Stimulated activated CD4-positive, alpha-beta T cell treated with anti-CD3 and anti-CD28 coated beads, Interleukin-1b, Interleukin-23, amount 100 ng/mL, for 4 hours (primary cell): ENCODE results near the gene LEMD2.

ENCODE experiments used
- DNase-seq, 2 donors: peaks; one replicate each; pipeline ENCODE4 v3.0.0-alpha.2; 2020; ENCODE audit warnings: low read depth in 2 of 2

LEMD2 gene

DNA sequence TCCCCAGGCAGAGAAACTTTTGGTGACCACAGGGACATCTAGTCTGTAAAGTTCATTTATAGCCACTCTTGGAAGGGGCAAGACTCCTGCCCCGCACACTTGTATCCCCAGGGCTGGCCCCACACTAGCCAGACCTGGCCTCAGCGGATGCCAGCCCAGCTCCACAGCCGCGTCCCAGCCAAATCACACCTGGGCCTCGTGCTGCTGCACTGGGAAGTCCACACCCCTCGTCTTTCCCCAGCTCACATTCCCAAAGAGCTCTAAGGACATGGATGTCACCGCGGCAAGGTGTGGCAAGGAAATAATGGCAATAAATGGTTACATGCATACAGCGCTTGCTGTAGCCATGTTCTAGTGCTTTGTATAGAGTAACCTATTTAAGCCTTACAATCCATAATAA is 50.8 kb downstream of the LEMD2 start:
- no peak for DNase-seq

DNA sequence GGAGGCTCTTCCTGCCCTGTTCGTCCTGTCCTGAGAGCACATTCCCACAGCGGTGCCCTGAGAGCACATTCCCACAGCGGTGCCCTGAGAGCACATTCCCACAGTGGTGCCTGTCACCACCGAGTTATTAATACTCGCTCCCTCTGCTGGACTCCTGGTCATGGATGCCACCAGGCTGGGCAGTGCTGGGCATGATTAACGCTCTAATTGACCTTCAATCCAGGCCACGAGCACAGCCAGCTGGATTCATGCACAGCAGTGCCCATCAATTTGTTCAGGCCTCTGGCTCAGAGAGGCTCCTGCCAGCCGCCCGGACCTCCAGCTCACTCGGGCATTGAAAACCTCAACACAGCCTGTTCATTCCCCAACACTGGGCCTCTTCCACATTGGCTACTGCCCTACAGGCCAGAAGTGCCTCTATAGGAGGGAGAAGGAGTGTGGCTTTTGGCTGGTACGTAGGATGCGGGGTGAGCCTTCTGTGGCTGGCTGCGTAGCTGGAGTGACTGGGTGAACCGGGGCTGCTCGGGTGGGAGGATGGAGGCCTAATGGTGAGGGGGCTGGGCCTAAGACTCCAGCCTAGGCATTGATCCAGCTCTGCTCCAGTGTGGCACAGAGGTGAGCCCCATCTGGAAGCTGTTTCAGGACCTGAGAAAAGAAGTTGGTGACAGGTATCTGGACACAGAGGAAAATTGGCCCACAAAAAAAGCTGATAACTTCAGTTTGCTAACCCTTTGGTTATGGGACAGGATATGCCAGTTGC is 51.5 kb downstream of the LEMD2 start:
- DNase-seq: no peak

DNA sequence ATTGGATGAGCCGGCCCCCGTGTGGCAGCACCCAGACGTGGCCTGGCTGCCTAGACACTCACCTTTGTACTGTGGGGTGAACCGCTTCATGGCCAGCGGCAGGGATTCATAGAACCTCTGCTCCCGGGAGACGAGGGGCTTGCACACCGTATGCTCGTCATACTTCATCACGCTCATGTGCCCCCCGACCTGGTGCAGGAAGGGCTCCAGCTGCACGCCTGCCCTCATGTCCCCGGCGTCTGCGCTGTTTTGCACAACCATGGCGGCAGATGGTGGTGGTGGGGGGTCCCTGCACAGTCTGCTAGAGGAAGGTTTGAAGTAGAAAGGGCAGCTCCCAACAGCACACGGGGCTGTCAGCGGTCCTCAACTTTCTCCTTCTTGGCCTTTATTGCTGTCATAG is 53.7 kb downstream of the LEMD2 start:
- no peak for DNase-seq

DNA sequence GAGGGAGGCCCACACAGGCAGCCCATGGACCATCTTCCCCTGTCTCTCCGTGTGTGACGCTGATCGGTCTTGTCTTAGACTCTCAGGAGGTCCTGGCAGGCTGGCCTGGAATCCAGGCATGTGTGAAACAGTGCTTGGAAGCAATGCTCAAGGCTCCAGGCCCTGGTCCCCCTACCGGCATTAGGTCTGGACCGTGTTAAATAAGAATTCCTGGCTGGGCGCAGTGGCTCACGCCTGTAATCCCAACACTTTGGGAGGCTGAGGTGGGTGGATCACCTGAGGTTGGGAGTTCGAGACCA is 55.3 kb downstream of the LEMD2 start:
- DNase-seq: no peak

DNA sequence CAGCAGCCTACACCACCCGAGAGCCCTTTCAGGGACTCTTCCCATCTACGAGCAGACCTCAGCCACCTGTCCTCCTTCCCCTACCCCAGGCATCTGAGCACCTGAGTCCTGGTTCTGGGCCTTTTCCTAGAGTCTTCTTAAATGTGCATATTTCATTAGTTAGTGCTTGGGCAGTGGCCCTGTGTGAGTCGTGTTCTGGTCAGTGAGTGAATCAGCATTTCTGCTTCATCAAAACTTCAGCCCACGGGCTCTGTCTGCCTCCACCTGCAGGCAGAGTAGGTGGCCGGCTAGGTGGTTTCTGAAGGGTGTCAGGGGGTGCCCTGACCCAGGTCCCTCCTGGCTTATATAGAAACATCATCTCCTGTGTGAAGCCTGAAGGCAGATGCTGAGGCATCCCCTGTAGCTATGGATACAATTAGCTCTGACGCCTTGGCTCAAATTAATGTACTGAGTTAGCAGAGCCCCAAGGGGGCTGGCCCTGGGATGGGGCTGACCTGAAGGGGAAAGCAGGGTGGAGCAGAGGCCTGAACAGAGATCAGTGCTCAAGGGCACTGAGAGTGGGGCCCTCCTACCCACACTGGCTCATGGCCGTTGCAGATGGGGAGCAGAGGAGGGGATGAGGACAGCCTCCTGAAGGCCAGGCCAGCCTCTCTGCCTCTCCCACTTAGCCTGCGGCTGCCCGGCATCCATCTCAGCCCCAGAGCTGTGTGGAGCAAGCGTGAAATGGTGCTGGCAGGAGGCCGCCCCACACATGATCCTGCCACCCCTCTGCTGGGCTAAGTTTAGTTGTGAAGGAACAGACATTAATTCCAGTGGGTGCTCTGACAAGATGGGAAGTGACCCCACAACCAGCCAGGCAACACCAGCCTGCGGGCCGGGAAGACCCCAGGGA is 55.9 kb downstream of the LEMD2 start:
- no peak for DNase-seq

DNA sequence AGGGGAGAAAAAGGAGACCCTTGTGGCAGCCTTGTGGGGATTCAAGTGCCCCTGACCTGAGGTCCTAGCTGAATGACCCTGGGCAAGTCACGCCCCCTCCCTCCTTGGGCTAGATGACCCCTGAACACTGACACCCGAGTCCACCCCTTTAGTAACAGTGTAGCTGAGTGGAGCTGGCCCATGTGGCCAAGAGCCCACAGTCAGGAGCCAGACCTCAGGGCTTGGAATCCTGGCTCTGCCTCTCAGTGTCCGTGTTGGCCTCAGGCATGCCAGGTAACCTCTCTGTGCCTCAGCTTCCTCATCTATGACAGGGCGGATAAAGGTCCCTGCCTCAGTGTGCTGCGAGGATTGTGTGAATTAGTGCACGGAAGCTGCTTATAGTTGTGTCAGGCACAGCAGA is 56.5 kb downstream of the LEMD2 start:
- DNase-seq: no peak

DNA sequence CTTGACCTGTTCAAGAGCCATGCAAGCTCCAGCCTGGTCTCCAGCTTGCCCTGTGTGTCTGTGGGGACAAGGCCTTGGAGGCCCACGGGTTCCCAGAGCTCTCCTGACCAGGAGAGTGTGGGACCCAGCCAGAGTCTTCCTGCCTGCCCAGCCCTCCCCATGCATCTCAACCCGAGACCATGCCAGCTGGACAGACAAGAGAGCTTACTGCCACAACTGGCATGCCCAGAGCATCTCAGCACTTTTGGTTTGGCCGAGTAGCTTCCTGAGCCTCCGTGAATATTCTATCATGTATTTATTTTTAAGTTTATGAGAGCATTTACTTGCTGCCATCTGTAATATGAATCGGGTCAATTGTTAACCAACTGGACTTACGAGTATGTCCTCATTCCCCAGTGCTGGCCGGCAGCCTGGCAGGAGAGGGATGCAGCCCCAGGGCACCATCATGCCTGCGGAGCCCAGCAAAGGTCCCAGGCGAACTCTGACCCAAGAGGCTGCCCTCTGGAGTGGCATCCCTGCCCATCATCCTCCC is 57.1 kb downstream of the LEMD2 start:
- no peak for DNase-seq

DNA sequence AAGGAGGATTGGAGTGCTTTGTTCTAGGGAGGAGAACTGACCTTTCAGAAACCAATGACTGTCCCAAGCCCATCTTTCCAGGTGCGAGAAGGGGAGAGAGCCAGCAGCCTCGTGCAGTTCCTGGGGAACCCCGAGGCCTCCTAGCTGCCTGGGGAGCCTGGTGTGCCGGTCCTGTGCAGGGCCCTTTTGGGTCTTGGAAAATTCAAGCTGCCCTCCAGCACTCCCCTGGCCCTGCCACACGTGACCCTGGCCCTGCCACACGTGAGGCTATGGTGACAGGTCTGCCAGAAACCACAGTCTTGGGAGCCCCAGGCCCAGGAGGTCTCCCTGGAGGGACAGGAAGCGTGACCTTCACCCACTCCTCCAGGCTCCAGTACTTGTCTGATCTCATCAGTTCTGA is 57.9 kb downstream of the LEMD2 start:
- no peak for DNase-seq

DNA sequence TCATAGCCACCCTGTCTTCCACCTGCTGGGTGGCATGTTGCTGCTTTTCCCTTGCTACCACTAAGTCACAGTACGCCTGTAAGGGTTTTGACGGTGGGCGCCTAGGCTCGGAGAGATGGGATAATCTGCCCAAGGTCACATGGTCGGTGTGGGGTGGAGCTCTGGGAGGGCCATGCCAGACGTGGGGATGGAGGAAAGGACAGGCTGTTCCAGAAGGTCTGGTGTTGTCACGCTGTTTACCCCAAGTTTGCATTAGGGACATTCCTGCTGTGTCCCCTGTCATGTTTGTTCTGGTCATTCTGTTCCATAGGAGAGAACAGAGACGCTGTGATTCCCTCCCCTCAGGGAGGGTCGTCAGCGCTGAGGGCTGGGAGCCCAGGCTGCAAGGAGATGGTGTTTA is 58.3 kb downstream of the LEMD2 start:
- DNase-seq: no peak

DNA sequence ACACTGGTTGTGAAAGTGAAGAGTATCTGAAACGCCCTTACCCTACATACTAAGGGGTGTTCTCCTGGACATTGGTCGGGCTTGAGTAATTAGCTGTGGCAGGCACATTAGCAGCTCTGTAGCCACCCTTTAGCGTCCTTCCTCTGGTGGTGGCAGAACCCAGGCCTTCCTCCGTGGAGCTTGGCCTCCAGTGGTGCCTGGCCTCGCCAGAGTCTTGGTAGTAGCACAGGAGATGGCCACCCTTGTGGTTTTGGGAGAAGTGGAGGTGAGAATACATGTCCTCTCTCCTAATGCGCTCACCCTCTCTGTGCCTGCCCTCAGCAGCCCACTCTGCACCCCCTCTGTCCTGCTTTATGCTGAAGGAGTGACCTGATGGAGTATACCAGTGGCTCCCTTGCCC is 59.9 kb downstream of the LEMD2 start:
- no peak for DNase-seq

DNA sequence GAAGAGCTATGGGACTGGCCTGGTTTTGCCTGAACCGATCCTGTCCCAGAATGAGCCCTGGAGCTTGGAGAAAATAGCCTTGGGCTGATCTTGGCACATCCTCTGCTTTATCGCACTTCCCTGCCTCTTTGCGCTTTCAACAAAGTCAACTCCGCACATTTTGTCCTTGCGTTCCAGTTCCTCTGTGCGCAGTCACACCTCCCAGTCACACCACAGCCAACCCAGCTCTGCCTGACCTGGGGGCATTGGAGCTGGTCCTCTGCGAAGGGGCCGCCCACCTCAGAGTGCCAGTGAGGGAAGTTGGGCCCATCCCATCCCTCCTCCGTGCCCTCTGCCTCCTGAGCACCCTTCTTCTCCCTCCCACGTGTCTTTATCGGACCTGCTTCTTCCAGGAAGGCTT is 60.5 kb downstream of the LEMD2 start:
- DNase-seq: no peak

DNA sequence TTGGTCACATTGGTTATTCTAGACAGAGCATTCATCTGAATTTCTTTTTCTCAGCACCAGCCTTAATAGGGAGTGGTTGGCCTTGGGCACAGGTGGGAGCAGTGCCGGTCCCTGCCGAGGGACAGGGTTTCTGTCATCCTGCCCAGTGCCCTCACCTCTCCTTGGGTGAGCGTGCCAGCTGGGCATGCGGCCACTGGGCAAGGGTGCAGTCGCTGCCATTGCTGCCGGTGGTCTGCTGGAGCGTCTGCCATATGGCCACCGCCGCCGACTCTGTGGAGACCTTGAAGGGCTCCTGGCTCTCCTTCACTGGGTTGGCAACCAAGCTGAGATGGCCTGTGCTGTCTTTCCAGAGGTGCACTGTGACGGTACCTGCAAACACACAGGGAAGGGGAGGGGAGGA is 61.0 kb downstream of the LEMD2 start:
- no peak for DNase-seq

DNA sequence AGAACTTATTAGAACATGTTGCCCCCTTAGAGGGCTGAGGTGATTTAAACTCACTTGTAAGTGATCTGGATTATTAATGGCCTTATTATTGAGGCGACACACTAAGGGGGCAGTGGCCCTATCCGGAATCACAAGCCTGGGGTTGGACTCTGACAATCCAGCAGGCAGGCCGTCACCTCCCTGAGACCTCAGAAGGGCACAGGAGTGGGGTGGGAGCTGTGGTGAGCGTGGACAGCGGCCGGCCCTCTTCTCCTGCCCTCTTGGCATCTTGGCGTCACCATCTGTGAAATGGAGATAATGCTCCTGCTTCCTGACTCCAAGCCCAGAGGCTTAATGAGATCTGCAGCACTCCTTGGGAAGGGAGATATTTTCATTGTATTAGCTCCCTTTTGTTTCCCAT is 61.8 kb downstream of the LEMD2 start:
- DNase-seq: no peak

DNA sequence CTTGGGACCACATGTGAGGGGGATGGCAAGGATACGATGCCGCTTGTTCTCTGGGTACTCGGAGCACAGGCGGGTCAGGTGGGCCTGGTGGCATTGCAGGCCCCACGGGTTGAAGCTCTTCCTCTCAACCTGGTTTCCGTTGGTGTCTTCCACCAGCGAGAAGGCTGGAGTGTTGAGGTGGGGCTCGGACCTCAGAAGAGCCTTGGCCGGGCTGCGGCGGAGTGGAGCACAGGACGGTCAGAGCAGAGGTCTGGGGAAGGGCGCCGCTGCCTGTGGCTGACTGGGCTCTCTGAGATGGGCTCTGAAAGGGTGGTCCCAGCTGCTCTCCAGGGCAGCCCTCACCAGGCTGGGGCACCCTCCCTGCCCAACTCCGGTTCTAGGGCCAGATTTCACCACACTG is 62.2 kb downstream of the LEMD2 start:
- no peak for DNase-seq

DNA sequence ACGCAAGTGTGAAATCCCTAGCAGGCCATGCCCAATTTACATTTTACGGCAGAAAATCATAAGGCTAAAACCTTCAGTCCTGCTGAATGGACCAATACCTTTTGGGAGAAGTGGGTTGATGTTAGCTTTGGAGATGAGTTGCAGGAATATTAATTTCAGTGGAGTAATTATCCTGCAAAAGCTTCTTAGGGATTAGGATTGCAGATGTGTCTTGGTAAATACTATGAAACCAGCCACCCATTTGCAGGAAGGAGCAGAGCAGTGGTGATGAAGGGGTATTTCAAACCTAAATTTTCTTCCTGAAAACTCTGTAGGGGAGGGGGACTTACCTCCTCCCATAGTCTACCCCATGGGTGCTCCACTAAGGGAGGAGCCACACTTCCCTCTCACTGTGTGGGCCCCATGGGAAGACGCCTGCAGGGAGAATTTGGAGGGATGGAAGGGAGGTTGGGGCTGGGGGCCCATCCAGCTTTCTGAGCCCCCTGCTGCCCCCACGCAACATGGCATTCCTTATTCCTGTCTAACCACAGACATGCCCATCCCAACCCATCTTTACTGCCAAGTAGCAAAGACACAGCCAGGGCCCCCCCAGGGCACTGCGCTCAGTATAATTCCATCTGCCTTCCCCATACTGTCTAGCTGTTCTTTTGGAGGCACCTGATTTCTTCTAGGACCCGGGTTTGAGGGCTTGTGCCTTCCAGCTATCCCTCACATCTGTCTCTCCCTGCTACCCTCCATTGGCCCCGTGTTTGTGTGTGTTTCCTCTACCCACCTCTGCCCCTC is 62.8 kb downstream of the LEMD2 start:
- DNase-seq: no peak

DNA sequence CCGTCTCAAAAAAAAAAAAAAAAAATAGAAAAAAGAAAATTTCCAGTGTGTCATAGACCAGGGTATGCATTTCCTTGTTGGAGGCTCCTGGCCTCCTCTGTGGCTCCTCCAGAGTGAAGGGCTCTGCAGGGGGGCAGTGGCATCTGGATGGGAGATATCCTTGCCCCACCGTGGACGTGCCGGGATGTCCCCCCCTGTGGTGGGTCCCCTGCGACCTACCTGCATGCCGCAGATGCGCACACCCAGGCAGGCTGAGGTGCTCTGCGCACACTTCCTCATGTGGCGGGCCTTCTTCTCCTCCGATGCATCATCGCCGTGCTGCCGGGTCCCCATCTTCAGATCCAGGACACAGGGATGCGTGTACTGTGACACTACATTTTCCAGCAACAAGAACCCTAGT is 63.7 kb downstream of the LEMD2 start:
- DNase-seq: no peak

DNA sequence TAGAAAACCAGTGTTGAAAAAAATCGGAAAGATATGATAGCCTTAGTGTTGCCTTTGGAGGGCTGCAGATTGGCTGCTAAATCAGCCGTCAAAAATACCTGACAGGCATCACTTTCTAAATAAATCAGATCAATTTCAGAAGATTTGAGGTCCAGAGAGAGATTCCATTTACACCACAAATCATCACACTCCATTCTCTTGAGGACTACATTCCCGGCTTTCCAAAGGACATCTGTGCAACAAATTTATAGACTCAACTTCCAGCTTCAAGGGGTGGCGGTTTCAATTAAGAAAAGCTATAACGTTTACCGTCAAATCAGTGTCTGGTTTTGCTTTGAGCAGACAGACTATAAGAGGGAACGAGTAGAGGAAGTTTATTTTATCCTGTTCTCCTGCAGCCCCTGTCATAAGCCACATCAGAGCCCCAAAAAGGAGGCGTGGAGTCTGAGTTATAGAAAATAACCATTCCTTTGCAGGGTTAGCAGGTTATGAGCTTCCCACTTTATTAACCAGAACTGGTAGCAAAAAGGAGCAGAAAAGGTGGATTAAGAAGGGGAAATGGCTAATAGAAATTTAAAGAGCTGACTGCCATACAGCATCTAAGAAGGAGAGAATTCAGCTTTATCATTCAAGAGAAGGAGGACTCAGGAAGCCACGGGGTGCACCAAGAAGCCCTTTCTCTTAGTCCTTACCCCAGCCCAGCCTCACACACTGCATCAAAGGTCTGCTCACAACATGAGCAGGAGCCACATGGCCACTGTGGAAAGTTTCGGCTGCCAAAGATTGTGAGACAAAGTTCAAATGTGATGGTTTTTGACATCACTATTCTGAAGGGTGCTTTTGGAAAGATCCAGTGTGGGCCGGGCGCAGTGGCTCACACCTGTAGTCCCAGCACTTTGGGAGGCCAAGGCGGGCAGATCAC is 64.6 kb downstream of the LEMD2 start:
- no peak for DNase-seq

DNA sequence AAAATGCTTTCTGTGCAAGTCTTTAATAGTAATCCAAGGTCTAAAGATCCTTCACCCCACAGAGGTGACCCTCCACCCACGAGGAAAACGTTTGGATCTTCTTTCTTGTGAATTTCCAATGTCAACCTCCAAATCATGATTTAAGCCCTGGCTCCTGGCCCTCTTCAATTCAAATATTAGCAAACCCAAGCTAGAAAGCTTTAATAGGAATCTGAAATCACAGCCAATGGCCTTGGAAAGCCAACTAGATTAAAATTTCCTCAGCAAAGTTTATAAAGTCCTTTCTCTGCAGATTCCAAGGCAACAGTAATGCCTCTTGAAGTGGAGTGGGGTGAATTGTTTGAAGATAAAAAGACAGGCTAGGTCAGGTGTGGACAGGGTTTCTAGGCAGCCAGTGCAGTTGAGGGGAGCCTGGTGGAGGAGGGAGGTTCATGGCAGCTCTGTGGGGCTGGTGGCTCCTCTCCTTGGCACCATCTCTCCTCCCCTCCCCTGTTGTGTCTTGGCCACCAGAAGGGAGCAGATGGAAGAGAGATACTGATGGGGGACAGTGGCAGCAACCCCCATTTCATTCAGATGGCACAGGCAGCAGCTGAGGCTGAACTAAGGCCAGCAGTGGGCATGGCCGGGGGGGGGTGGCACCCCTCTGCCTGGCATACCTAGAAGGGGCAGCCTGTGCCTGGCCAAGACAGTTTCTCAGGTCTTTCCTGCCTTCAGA is 65.4 kb downstream of the LEMD2 start:
- DNase-seq: no peak

DNA sequence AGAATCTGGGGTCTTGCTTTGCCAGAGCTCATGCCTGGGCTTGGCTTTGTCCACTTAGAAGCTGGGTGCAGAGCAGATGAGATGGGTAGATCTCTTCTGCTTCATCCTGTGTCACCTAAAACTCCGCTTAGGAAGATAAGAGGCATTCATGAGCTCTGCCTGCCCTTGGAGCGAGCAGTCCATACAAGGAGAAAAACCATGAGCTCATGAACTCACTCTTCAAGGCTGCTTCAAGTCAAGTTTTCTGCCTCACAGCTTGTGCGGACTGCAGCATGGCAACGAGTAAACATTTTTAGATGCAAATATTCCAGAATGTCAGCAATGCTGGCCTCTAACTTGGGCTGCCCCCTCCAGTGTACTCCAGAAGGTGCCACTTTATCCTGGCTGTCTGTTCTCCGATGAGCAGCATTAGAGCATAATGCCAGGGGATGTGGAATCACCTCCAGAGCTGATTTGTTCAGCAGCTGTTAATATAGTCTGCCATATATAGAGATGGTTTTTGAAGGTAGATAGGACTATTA is 66.8 kb downstream of the LEMD2 start:
- no peak for DNase-seq

DNA sequence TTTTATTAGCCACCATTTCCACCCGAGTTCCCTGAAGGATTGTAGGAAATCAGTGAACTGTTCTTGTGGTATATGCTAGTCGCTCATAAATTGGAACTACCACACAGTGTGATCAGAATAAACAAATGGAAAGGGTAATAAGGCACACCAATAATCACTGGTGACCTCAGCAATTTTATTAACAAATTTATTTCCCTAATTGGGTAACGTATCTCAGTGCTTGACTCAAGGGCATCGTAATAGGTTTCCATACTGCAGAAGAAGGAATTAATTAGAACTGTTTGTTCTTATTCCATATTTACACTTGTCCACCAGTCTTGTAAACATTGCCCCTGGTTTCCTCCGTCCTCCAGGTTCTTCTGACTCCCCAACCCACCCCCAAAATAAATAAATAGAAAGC is 67.4 kb downstream of the LEMD2 start:
- no peak for DNase-seq
